Measurements from ENCODE around the gene C6orf136. TPM values are rescaled to one million over a fixed set of nuclear protein-coding genes. Genes with fewer than 3 reads are reported as not detected.

C6orf136 gene
- total and polyA plus RNA-seq, 4 donors = 2.0 to 12.0 (median 9.8) TPM

- DNase-seq (ENCODE audit: low spot score) = no peak
- peaks cover 0 to 4% (median 0%) of the 10 kb centered on the region in 4 donors for H3K4me1 ChIP-seq (ENCODE audit: control insufficient read depth in 4 of 4, insufficient read depth in 4 of 4, low read length in 3 of 4)
- no peaks in the 10 kb centered on the region for H3K9me3 ChIP-seq (ENCODE audit: control insufficient read depth in 4 of 4, low read length in 3 of 4)
- H3K27ac ChIP-seq (ENCODE audit: low read depth in 1 of 2, low read length in 2 of 2) = no peak overlapping the region
- H3K9ac ChIP-seq (ENCODE audit: low read depth in 1 of 2, low read length in 2 of 2) = no peak overlapping the region
- no peaks in the 10 kb centered on the region for H3K27me3 ChIP-seq (ENCODE audit: control insufficient read depth in 4 of 4, insufficient read depth in 4 of 4, low read length in 3 of 4)
- no peak overlapping the region for H3K4me3 ChIP-seq (ENCODE audit: low read depth in 1 of 3, low read length in 3 of 3)
- 79% methylated on average over 13 of the region's 13 CpGs for WGBS
- H3K36me3 ChIP-seq (ENCODE audit: control insufficient read depth in 4 of 4, insufficient read depth in 3 of 4, low read depth in 1 of 4, low read length in 3 of 4) = peaks cover 20 to 44% (median 38%) of the 10 kb centered on the region in 4 donors
- no peak for TF ChIP-seq TAF1 (conservative IDR thresholded peaks at IDR 0.05)
Observed at GRCh38 chr6:30599625-30600324, 47.2 kb upstream of the C6orf136 start.

- WGBS = 82% methylated on average over 10 of the region's 10 CpGs
- Histone ChIP-seq H3K27ac (ENCODE audit: low read depth in 1 of 2, low read length in 2 of 2) (no peak overlapping the region), H3K4me1 (ENCODE audit: control insufficient read depth in 4 of 4, insufficient read depth in 4 of 4, low read length in 3 of 4) (peaks cover 0 to 4% (median 0%) of the 10 kb centered on the region in 4 donors), H3K36me3 (ENCODE audit: control insufficient read depth in 4 of 4, insufficient read depth in 3 of 4, low read depth in 1 of 4, low read length in 3 of 4) (peaks cover 23 to 48% (median 43%) of the 10 kb centered on the region in 4 donors), H3K9ac (ENCODE audit: low read depth in 1 of 2, low read length in 2 of 2) (no peak overlapping the region), H3K4me3 (ENCODE audit: low read depth in 1 of 3, low read length in 3 of 3) (no peak overlapping the region), H3K27me3 (ENCODE audit: control insufficient read depth in 4 of 4, insufficient read depth in 4 of 4, low read length in 3 of 4) (no peaks in the 10 kb centered on the region), H3K9me3 (ENCODE audit: control insufficient read depth in 4 of 4, low read length in 3 of 4) (no peaks in the 10 kb centered on the region)
- no peak for DNase-seq (ENCODE audit: low spot score)
- TF ChIP-seq YY1 (IDR thresholded peaks at IDR 0.05) = no peak
- TF ChIP-seq FOXA2 (IDR thresholded peaks at IDR 0.05) = no peak
- TF ChIP-seq ATF3 (IDR thresholded peaks at IDR 0.05) = no peak
- TF ChIP-seq FOXA1 (IDR thresholded peaks at IDR 0.05) = no peak
- no peak for TF ChIP-seq HNF4G (IDR thresholded peaks at IDR 0.05)
- no peak for TF ChIP-seq SP1 (IDR thresholded peaks at IDR 0.05)
- no peak for TF ChIP-seq JUND (IDR thresholded peaks at IDR 0.05)
- no peak for TF ChIP-seq EGR1 (IDR thresholded peaks at IDR 0.05; ENCODE audit: low read depth in 2 of 2)
- TF ChIP-seq RXRA (IDR thresholded peaks at IDR 0.05) = no peak
- no peak for TF ChIP-seq GABPA (IDR thresholded peaks at IDR 0.05 in 1 of 2, conservative IDR thresholded peaks at IDR 0.05 in 1 of 2)
- no peak for TF ChIP-seq RAD21 (IDR thresholded peaks at IDR 0.05)
- no peak for TF ChIP-seq REST (IDR thresholded peaks at IDR 0.05)
- TF ChIP-seq HNF4A (conservative IDR thresholded peaks at IDR 0.05) = no peak
- no peak for TF ChIP-seq NR2F2 (IDR thresholded peaks at IDR 0.05)
- no peak for TF ChIP-seq MAX (IDR thresholded peaks at IDR 0.05)
- no peak for TF ChIP-seq ZBTB33 (IDR thresholded peaks at IDR 0.05)
Observed at GRCh38 chr6:30600451-30600961, 46.4 kb upstream of the C6orf136 start.
